HL-60 (cell line): Measurements from ENCODE around the gene WBP1.

Experiments
- DNase-seq, 2 experiments: peaks; one replicate each; pipeline ENCODE4 v3.0.0-alpha.2; 2010 to 2020; ENCODE audit warnings: low read depth in 1 of 2, low spot score in 1 of 2
- H3K27ac ChIP-seq: fragments of 250-450 bp; sonication (Bioruptor Pico); replicated peaks from 2 replicates; pipeline ENCODE4 v1.5.1; 2020; ENCODE audit warnings: mild to moderate bottlenecking, moderate library complexity
- H3K27me3 ChIP-seq: fragments of 250-450 bp; sonication (Bioruptor Pico); 2 replicates; pipeline ENCODE4 v1.5.1; 2021; ENCODE audit warnings: mild to moderate bottlenecking, moderate library complexity; ENCODE audit not compliant: insufficient read depth, poor library complexity, severe bottlenecking
- H3K4me3 ChIP-seq: replicated peaks from 2 replicates; pipeline ENCODE4 v1.5.1; 2011; ENCODE audit warnings: mild to moderate bottlenecking, control low read depth, low read length; ENCODE audit not compliant: insufficient read depth
- CTCF ChIP-seq: IDR thresholded peaks from one replicate; pipeline ENCODE4 v1.5.1; 2011; ENCODE audit warnings: low read length, control low read depth, inconsistent platforms; ENCODE audit not compliant: insufficient read depth
- GABPA ChIP-seq: IDR thresholded peaks from 2 replicates; pipeline ENCODE4 v1.6.1; 2012; ENCODE audit warnings: low read depth
- POLR2AphosphoS5 ChIP-seq: IDR thresholded peaks from 2 replicates; pipeline ENCODE4 v1.6.1; 2012; ENCODE audit warnings: low read depth
- REST ChIP-seq: IDR thresholded peaks from 2 replicates; pipeline ENCODE4 v1.6.1; 2012; ENCODE audit warnings: low read depth; ENCODE audit not compliant: insufficient replicate concordance
- SPI1 ChIP-seq: IDR thresholded peaks from 2 replicates; pipeline ENCODE4 v1.6.1; 2012; ENCODE audit warnings: low read depth, mild to moderate bottlenecking, borderline replicate concordance

WBP1 gene

GRCh38 chr2:74438248-74438647 is 20.0 kb upstream of the WBP1 start:
- TF ChIP-seq POLR2AphosphoS5 (no peak), GABPA (no peak), REST (no peak), SPI1 (no peak), CTCF (no peak)
- no peak for DNase-seq
- H3K4me3 ChIP-seq = no peak overlapping the region
- peaks cover 46% of the 10 kb centered on the region for H3K27me3 ChIP-seq
- no peak overlapping the region for H3K27ac ChIP-seq

- no peak overlapping the region for H3K27ac ChIP-seq
- no peak for TF ChIP-seq SPI1
- no peak for TF ChIP-seq CTCF
- no peak for TF ChIP-seq POLR2AphosphoS5
- no peak for TF ChIP-seq GABPA
- TF ChIP-seq REST = no peak
- DNase-seq = no peak
- H3K4me3 ChIP-seq = no peak overlapping the region
- H3K27me3 ChIP-seq = peaks cover 51% of the 10 kb centered on the region
Observed at GRCh38 chr2:74439373-74439772, 18.9 kb upstream of the WBP1 start.

- Histone ChIP-seq H3K27ac (no peak overlapping the region), H3K27me3 (peaks cover 55% of the 10 kb centered on the region), H3K4me3 (no peak overlapping the region)
- no peak for DNase-seq
- TF ChIP-seq REST (no peak), POLR2AphosphoS5 (no peak), CTCF (no peak), SPI1 (no peak), GABPA (no peak)
Observed at GRCh38 chr2:74439803-74440377, 18.3 kb upstream of the WBP1 start.
